Activated naive CD8-positive, alpha-beta T cell treated with anti-CD3 and anti-CD28 coated beads for 36 hours (primary cell): Measurements from ENCODE around the gene ADAMTS10. TPM values are rescaled to one million over a fixed set of nuclear protein-coding genes. Genes with fewer than 3 reads are reported as not detected.

Source experiments
- DNase-seq: peaks from one replicate; pipeline ENCODE4 v3.0.0; 2021
- H3K27ac Mint-ChIP-seq: one replicate; pipeline ENCODE4 v1.8.0; 2022; ENCODE audit warnings: mild to moderate bottlenecking, moderate library complexity, mixed read lengths
- H3K27me3 Mint-ChIP-seq: one replicate; pipeline ENCODE4 v1.8.0; 2022; ENCODE audit warnings: mild to moderate bottlenecking, mixed read lengths
- H3K36me3 Mint-ChIP-seq: one replicate; pipeline ENCODE4 v1.8.0; 2021; ENCODE audit warnings: mild to moderate bottlenecking, mixed read lengths
- H3K4me1 Mint-ChIP-seq: one replicate; pipeline ENCODE4 v1.8.0; 2021; ENCODE audit warnings: mixed read lengths
- H3K4me3 Mint-ChIP-seq: one replicate; pipeline ENCODE4 v1.8.0; 2022; ENCODE audit warnings: mild to moderate bottlenecking, moderate library complexity, mixed read lengths
- H3K9me3 Mint-ChIP-seq: one replicate; pipeline ENCODE4 v1.8.0; 2022; ENCODE audit warnings: mixed read lengths
- total RNA-seq, 2 experiments: library from RNA; stranded (reverse); gene quantifications; one replicate each; pipeline ENCODE4 v1.2.3, GENCODE V29; 2021

Gene ADAMTS10
- total RNA-seq, 2 experiments from 2014 or later = 3.7 to 4.1 TPM

- H3K27ac Mint-ChIP-seq = no peak overlapping the region
Observed at GRCh38 chr19:8531470-8531869, 79.0 kb downstream of the ADAMTS10 start.

More at GRCh38 chr19:8531470-8531869, 79.0 kb downstream of the ADAMTS10 start:
- no peak for DNase-seq
- peaks cover 5% of the 10 kb centered on the region for H3K4me1 Mint-ChIP-seq
- H3K4me3 Mint-ChIP-seq = no peak overlapping the region
- H3K36me3 Mint-ChIP-seq = peaks cover 16% of the 10 kb centered on the region
- no peaks in the 10 kb centered on the region for H3K27me3 Mint-ChIP-seq
- H3K9me3 Mint-ChIP-seq = no peaks in the 10 kb centered on the region

Other genes starting within 250 kb of the ADAMTS10 start
- gene ANGPTL4, start 246.6 kb downstream of the ADAMTS10 start, total RNA-seq = 1 to 10 TPM; 1.9 to 2.1 TPM
- 10 to 100 TPM; 60.9 to 65.5 TPM for gene RAB11B, start 220.4 kb downstream of the ADAMTS10 start, total RNA-seq
- gene MARCHF2, start 197.4 kb downstream of the ADAMTS10 start, total RNA-seq = 1 to 10 TPM; 6.1 to 6.6 TPM
- 100 to 1,000 TPM; 348 to 358 TPM for gene HNRNPM, start 165.7 kb downstream of the ADAMTS10 start, total RNA-seq
- under 1 TPM; 0.33 to 0.68 TPM for gene PRAM1, start 108.1 kb downstream of the ADAMTS10 start, total RNA-seq
- gene ZNF414, start 96.5 kb downstream of the ADAMTS10 start, total RNA-seq = 10 to 100 TPM; 21.2 to 23.4 TPM
- 1 to 10 TPM; 4.5 to 4.8 TPM for gene MYO1F, start 33.3 kb downstream of the ADAMTS10 start, total RNA-seq
- not detected for gene NFILZ, start 19.9 kb upstream of the ADAMTS10 start, total RNA-seq
- gene ACTL9, start 88.1 kb upstream of the ADAMTS10 start, total RNA-seq = not detected
- gene OR2Z1, start 110.9 kb upstream of the ADAMTS10 start, total RNA-seq = not detected
- gene ZNF558, start 221.6 kb upstream of the ADAMTS10 start, total RNA-seq = 10 to 100 TPM; 25.4 to 26.7 TPM
- gene MBD3L1, start 221.7 kb upstream of the ADAMTS10 start, total RNA-seq = not detected